Vagina (tissue), 2 donors: ENCODE data around the gene PSG7. TPM values are rescaled to one million over a fixed set of nuclear protein-coding genes. Genes with fewer than 3 reads are reported as not detected.
"Not testable (repeated sequence)": the region's sequence is repeated elsewhere in the genome, so short reads cannot be mapped to it uniquely, and the experiment has no call there.

Experiments used
- DNase-seq, 2 donors: peaks; one replicate each; pipeline ENCODE4 v3.0.0-alpha.2; 2017; ENCODE audit errors: extremely low spot score in 2 of 2
- H3K27ac ChIP-seq: fragments of 200-600 bp; sonication (generic); one replicate; pipeline ENCODE4 v1.5.1; 2019
- H3K27me3 ChIP-seq: fragments of 200-600 bp; sonication (generic); one replicate; pipeline ENCODE4 v1.5.1; 2019
- H3K36me3 ChIP-seq, 2 donors: fragments of 200-600 bp; sonication (generic); one replicate each; pipeline ENCODE4 v1.5.1; 2017 to 2019
- H3K4me1 ChIP-seq: fragments of 200-600 bp; sonication (generic); one replicate; pipeline ENCODE4 v1.5.1; 2019
- H3K4me3 ChIP-seq, 2 donors: fragments of 200-600 bp; sonication (generic); 1 replicate in 1 of 2; 2 replicates in 1 of 2; pipeline ENCODE4 v1.5.1; 2016 to 2019
- H3K9me3 ChIP-seq: fragments of 200-600 bp; sonication (generic); one replicate; pipeline ENCODE4 v1.5.1; 2019
- POLR2A ChIP-seq, 2 donors: fragments of 450-650 bp; IDR thresholded peaks; one replicate each; pipeline ENCODE4 v1.6.1; 2017; ENCODE audit warnings: antibody characterized with exemption in 2 of 2, mild to moderate bottlenecking in 2 of 2, moderate library complexity in 2 of 2
- POLR2AphosphoS5 ChIP-seq, 2 donors: sonication (generic); formaldehyde crosslinking; IDR thresholded peaks; one replicate each; pipeline ENCODE4 v1.9.0; 2017; ENCODE audit warnings: antibody characterized with exemption in 2 of 2, mild to moderate bottlenecking in 2 of 2, low read depth in 1 of 2; ENCODE audit not compliant: insufficient read depth in 1 of 2
- intact Hi-C: fragments of 100-400 bp; cut with DNase I; formaldehyde crosslinking; loops from one replicate; pipeline ENCODE4 v1.15.1; 2023
- total RNA-seq: library from RNA; depleted of rRNA; stranded (reverse); fragments of >200 nt; gene quantifications from one replicate; pipeline ENCODE4 v1.2.3, GENCODE V29; 2016
- TF ChIP-seq, protein P1 (sequence below), 3 experiments: fragments of 450-650 bp in 2 of 3; fragments of 200-600 bp in 1 of 3; sonication (generic) in 1 of 3; IDR thresholded peaks; one replicate each; pipeline ENCODE4 v1.5.1; 2017 to 2019; ENCODE audit warnings: antibody characterized with exemption in 3 of 3, mild to moderate bottlenecking in 2 of 3, moderate library complexity in 2 of 3

Gene PSG7
- total RNA-seq, result not detected

DNA sequence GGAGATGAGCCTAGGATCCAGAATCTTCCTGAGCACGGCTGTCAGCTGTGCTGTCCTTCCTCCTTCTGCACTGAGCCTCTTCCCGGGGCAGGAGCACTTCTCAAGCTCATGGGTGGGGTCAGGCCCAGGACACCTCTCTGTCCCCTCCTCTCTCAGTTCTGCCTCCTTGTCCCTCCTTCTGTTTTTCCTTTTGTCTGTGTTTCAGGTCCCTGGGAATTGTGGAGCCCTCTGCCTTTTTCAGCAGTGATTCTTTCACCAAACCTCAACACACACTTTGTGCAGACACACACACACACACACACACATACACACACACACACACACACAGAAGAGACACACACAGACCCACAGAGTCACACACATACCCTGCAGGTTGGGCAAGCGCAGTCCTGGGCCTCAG lies at the start of gene PSG7:
Gene PSG7 (minus strand): TSS at position 101 of the 400 bp plus-strand sequence. CDS start 131 bp downstream, outside the sequence.
- DNase-seq, H3K27ac ChIP-seq, intact Hi-C loops, H3K27me3 ChIP-seq, H3K4me1 ChIP-seq, H3K4me3 ChIP-seq, H3K9me3 ChIP-seq, H3K36me3 ChIP-seq: not testable (repeated sequence)

DNA sequence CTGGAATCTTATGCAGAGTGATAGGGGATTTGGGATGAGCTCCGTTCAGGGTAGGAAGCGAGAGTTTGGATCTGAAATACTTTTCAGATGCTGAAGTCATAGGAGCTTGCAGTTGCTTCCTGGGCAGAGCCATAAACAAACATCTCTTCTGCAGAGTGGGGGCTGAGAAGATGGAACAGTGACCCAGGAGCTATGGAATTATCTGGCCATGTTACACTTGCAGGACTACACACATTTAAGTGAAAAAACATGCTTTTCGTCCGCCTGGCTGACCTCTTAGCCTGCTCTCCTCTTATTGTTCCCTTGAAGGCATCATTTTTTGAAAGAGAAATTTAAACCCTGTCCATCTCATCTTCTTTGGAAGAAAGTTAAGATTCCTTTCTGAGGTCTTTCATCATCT lies 48.6 kb upstream of the PSG7 start:
- Histone ChIP-seq H3K9me3 (no peaks in the 10 kb centered on the region), H3K27ac (no peak overlapping the region), H3K4me3 (no peak overlapping the region), H3K36me3 (no peaks in the 10 kb centered on the region), H3K4me1 (no peaks in the 10 kb centered on the region), H3K27me3 (no peaks in the 10 kb centered on the region)
- no peak for TF ChIP-seq POLR2AphosphoS5 (IDR thresholded peaks at IDR 0.05; ENCODE audit: insufficient read depth in 1 of 2, low read depth in 1 of 2)
- TF ChIP-seq POLR2A (IDR thresholded peaks at IDR 0.05), result no peak
- TF ChIP-seq, protein P1, sequence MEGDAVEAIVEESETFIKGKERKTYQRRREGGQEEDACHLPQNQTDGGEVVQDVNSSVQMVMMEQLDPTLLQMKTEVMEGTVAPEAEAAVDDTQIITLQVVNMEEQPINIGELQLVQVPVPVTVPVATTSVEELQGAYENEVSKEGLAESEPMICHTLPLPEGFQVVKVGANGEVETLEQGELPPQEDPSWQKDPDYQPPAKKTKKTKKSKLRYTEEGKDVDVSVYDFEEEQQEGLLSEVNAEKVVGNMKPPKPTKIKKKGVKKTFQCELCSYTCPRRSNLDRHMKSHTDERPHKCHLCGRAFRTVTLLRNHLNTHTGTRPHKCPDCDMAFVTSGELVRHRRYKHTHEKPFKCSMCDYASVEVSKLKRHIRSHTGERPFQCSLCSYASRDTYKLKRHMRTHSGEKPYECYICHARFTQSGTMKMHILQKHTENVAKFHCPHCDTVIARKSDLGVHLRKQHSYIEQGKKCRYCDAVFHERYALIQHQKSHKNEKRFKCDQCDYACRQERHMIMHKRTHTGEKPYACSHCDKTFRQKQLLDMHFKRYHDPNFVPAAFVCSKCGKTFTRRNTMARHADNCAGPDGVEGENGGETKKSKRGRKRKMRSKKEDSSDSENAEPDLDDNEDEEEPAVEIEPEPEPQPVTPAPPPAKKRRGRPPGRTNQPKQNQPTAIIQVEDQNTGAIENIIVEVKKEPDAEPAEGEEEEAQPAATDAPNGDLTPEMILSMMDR (IDR thresholded peaks at IDR 0.05), result no peak
- DNase-seq, result no peak
- intact Hi-C loops, result no loop called here

DNA sequence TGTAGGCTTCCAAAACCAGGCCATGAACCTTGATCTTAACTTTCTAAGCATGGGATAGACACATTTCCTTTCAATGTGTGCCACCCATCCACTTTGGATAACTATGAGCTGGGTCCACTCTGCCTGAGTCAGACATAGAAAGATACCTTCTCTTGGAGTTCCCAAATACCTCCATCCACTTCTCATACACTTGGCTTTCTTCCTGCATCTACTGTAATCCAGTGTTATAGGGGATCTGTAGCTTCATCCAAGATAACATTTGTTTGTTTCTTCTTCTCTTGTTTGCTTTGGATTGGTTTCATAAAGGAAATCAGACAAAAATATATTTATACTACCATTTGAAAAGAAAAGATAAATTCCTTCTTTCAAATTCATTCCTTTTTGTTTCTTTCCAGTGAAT lies 45.1 kb upstream of the PSG7 start:
- DNase-seq, H3K9me3 ChIP-seq, H3K27ac ChIP-seq, H3K36me3 ChIP-seq, H3K4me1 ChIP-seq, H3K27me3 ChIP-seq, H3K4me3 ChIP-seq, intact Hi-C loops: not testable (repeated sequence)

DNA sequence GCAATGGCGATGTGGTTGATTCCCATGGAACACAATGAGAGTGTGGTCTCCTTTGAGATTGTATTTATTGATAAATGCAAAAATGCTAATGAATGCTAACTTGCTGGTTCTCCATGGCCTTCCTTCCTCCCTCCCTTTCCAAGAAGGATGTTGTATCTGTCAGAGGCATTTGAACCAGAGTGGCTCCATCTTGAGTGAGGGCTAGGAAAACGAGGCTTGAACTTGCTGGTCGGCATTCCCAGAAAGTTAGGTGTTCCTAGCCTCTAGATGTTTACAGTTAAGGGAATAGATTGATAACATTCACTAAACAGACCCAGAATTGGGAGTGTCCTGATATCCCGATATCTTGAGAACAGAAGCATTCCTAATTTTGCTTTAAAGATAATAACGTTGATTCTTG lies 34.4 kb upstream of the PSG7 start:
- H3K4me3 ChIP-seq, H3K9me3 ChIP-seq, H3K27ac ChIP-seq, intact Hi-C loops, H3K4me1 ChIP-seq, H3K36me3 ChIP-seq, DNase-seq, H3K27me3 ChIP-seq: not testable (repeated sequence)

DNA sequence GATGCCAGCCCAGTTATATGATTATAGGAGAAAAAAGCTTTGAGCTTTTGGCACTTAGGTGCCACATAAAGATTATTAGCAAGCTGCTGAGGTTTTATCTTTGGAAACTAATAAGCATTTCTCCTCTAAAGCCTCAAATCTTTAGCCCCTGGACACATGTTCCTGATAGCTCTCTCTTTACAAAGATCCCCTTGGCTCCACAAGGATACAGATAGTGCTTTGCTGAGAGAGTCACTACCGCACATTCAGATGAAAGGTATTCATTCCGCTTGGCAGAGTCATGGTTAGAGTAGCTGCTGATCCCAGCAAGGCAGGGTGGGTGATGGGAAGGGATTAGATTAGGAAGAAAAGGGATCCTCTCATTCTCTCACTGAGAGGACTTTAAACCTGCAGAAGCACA lies 28.2 kb upstream of the PSG7 start:
- no peak overlapping the region for H3K27ac ChIP-seq
- intact Hi-C loops, result no loop called here
- DNase-seq, result no peak
- no peaks in the 10 kb centered on the region for H3K4me1 ChIP-seq
- no peaks in the 10 kb centered on the region for H3K36me3 ChIP-seq
- TF ChIP-seq, protein P1 (IDR thresholded peaks at IDR 0.05), result no peak
- no peaks in the 10 kb centered on the region for H3K27me3 ChIP-seq
- H3K9me3 ChIP-seq, result no peaks in the 10 kb centered on the region
- H3K4me3 ChIP-seq, result no peak overlapping the region

DNA sequence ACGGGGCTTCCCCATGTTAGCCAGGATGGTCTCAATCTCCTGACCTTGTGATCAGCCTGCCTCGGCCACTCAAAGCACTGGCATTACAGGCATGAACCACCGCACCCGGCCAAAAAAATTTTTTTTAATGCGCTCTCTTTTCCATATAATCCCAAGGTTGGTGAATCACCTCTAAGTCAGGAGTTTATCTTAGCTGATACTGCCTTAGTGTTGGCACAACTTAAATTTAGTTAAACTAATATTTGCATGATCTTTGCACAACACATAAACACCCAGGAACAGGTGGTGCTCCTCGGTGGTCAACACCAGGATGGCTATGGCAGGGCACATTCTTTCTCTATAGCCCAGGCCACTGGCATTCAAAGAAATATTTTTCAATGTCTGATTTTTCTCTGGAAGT lies 24.1 kb upstream of the PSG7 start:
- intact Hi-C loops, result no loop called here
- H3K36me3 ChIP-seq, result no peaks in the 10 kb centered on the region

DNA sequence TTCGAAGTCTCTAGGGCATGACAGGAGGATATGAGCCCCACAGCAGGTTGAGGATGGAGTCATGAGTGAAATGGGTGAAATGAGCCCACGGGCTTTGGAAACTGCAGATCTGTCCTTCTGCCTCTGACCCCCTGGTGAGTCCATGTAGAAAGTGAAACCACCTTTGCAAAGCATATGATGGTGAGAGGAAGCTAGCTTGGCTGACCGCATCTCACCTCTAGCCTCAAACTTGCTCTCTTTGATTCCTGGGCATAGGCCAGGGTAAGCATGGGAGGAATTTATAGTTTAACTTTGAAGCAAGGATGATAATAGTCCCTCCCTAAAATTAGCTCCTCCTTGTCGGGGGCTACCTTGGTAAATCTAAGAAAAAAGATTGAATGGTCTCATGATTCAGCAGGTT lies 15.1 kb upstream of the PSG7 start:
- H3K4me1 ChIP-seq, H3K27ac ChIP-seq, DNase-seq, H3K36me3 ChIP-seq, H3K27me3 ChIP-seq, H3K9me3 ChIP-seq, H3K4me3 ChIP-seq, intact Hi-C loops: not testable (repeated sequence)

More for the DNA sequence above, 24.1 kb upstream of the PSG7 start:
- Histone ChIP-seq H3K4me1 (no peaks in the 10 kb centered on the region), H3K27me3 (no peaks in the 10 kb centered on the region), H3K27ac (no peak overlapping the region), H3K9me3 (no peaks in the 10 kb centered on the region), H3K4me3 (no peak overlapping the region)
- DNase-seq, result no peak
- no peak for TF ChIP-seq POLR2A (IDR thresholded peaks at IDR 0.05)
- TF ChIP-seq POLR2AphosphoS5 (IDR thresholded peaks at IDR 0.05; ENCODE audit: insufficient read depth in 1 of 2, low read depth in 1 of 2), result no peak
- TF ChIP-seq, protein P1 (IDR thresholded peaks at IDR 0.05), result no peak

DNA sequence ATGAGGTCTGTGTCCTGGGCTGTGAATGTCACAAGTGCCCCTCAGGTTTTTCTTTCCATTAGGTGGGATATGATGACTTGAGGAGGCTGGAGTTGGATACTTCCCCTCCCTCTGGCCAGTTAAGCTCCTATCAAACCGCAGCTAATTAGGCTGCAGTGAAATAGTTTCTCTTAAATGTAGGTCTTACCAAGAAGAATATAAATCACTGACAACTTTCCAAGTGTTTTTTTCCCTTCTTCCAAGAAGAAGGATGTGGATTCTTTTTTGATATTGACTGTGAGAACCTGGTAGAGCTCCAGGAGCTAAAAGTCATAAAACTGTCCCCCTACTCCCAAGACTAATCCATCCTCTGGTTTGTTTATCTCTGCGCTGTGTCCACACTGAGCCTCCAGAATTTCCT lies 14.5 kb upstream of the PSG7 start:
- H3K4me1 ChIP-seq, H3K4me3 ChIP-seq, H3K36me3 ChIP-seq, H3K9me3 ChIP-seq, H3K27me3 ChIP-seq, H3K27ac ChIP-seq, DNase-seq, intact Hi-C loops: not testable (repeated sequence)
